ENCODE results near the gene CHST11.

GRCh38 chr12:104446646-104447421, 9.9 kb upstream of the CHST11 start:
- TF ChIP-seq POLR2A (IDR thresholded peaks at IDR 0.05) (no peak), CTCF (IDR thresholded peaks at IDR 0.05) (no peak)

All from ovary (tissue), 3 donors.